Smooth muscle cell (in vitro differentiated cells): ENCODE data around the gene MEGF9. TPM values are rescaled to one million over a fixed set of nuclear protein-coding genes. Genes with fewer than 3 reads are reported as not detected.
A peak's percentile ranks its signal among the peaks of the same experiment; 100 is the strongest.

Source experiments
- DNase-seq: peaks from one replicate; lab custom pipeline; 2025; ENCODE audit not compliant: unreplicated experiment; lab: John Stamatoyannopoulos, UW
- H2AFZ ChIP-seq: fragments of 200-600 bp; sonication (generic); 2 replicates; pipeline ENCODE4 v1.6.0; 2016; ENCODE audit warnings: antibody characterized with exemption, low read depth, mild to moderate bottlenecking
- H3F3A ChIP-seq: fragments of 200-600 bp; sonication (generic); 2 replicates; pipeline ENCODE4 v1.6.0; 2017; ENCODE audit warnings: antibody characterized with exemption, low read depth
- H3K27ac ChIP-seq: fragments of 200-600 bp; sonication (generic); 2 replicates; pipeline ENCODE4 v1.5.1; 2016; ENCODE audit warnings: low read depth, mild to moderate bottlenecking
- H3K27me3 ChIP-seq: fragments of 200-600 bp; sonication (generic); 2 replicates; pipeline ENCODE4 v1.6.1; 2016; ENCODE audit warnings: low read depth, mild to moderate bottlenecking
- H3K36me3 ChIP-seq: fragments of 200-600 bp; sonication (generic); 2 replicates; pipeline ENCODE4 v1.5.1; 2016; ENCODE audit warnings: low read depth
- H3K4me1 ChIP-seq: fragments of 200-600 bp; sonication (generic); 2 replicates; pipeline ENCODE4 v1.5.1; 2016; ENCODE audit warnings: low read depth
- H3K4me2 ChIP-seq: fragments of 200-600 bp; sonication (generic); 2 replicates; pipeline ENCODE4 v1.6.0; 2016; ENCODE audit warnings: mild to moderate bottlenecking
- H3K4me3 ChIP-seq: fragments of 200-600 bp; sonication (generic); 2 replicates; pipeline ENCODE4 v1.5.1; 2016; ENCODE audit warnings: mild to moderate bottlenecking
- H3K79me2 ChIP-seq: fragments of 200-600 bp; sonication (generic); 2 replicates; pipeline ENCODE4 v1.6.0; 2016; ENCODE audit warnings: low read depth, mild to moderate bottlenecking
- H3K9ac ChIP-seq: fragments of 200-600 bp; sonication (generic); 2 replicates; pipeline ENCODE4 v1.6.0; 2016; ENCODE audit warnings: low read depth
- H3K9me3 ChIP-seq: fragments of 200-600 bp; sonication (generic); replicated peaks from 2 replicates; pipeline ENCODE4 v1.5.1; 2016; ENCODE audit warnings: low read depth
- H4K20me1 ChIP-seq: fragments of 200-600 bp; sonication (generic); 2 replicates; pipeline ENCODE4 v1.6.0; 2016; ENCODE audit warnings: low read depth
- CTCF ChIP-seq: fragments of 200-600 bp; sonication (generic); IDR thresholded peaks from 2 replicates; pipeline ENCODE4 v1.5.1; 2017; ENCODE audit warnings: borderline replicate concordance, mild to moderate bottlenecking, antibody characterized with exemption; ENCODE audit not compliant: insufficient read depth, poor library complexity, severe bottlenecking
- WGBS: methylation state at CpG from one replicate; pipeline ENCODE4 v1.1.7; 2016; ENCODE audit warnings: low lambda C conversion rate; 5-methylcytosine and 5-hydroxymethylcytosine counted together
- polyA plus RNA-seq: library from polyadenylated mRNA; unstranded; fragments of >200 nt; fragmentation: Nextera tagmentation; extraction: Ambion mirVana; gene quantifications from 2 replicates; pipeline ENCODE4 v1.2.1, GENCODE V29; 2016
- total RNA-seq: library from RNA; depleted of rRNA; stranded (reverse); fragments of >200 nt; gene quantifications from 2 replicates; pipeline ENCODE4 v1.2.3, GENCODE V29; 2014

The MEGF9 gene
- total and polyA plus RNA-seq, 2 experiments from 2014 or later, result 1.8 to 6.0 TPM

DNA sequence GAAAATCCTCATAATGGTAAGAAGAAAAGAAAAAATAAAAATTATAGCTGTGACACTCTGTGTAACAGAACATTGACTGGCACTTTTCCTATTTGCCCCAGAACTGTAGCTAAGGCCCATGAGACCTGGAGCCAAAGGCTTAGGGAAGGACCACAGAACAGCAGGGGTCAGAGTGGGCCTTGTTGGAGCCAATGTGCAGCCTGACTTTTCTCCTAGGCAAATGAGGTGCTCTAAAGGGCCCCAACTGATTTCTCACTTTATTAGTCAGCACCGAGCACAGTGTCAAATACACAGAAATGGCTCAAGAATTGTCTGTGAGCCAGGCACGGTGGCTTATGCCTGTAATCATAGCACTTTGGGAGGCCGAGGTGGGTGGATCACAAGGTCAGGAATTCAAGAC, 4.0 kb upstream of the MEGF9 start:
- peaks cover 5% of the 10 kb centered on the region for H3K27me3 ChIP-seq
- no peaks in the 10 kb centered on the region for H3K36me3 ChIP-seq
- no peak overlapping the region for H3K9ac ChIP-seq
- WGBS, result 57% methylated on average over 3 of the region's 3 CpGs
- no peak overlapping the region for H3K27ac ChIP-seq
- no peaks in the 10 kb centered on the region for H3K79me2 ChIP-seq
- DNase-seq, result no peak
- H3K4me3 ChIP-seq, result no peak overlapping the region
- H3K4me1 ChIP-seq, result no peaks in the 10 kb centered on the region
- no peaks in the 10 kb centered on the region for H3K9me3 ChIP-seq
- TF ChIP-seq CTCF, result no peak
- no peaks in the 10 kb centered on the region for H3F3A ChIP-seq
- no peak overlapping the region for H3K4me2 ChIP-seq
- no peak overlapping the region for H2AFZ ChIP-seq
- H4K20me1 ChIP-seq, result no peaks in the 10 kb centered on the region

- H3K79me2 ChIP-seq, result no peaks in the 10 kb centered on the region
- H3K9me3 ChIP-seq, result no peaks in the 10 kb centered on the region
- no peak overlapping the region for H3K4me3 ChIP-seq
- no peak for DNase-seq
- no peak for TF ChIP-seq CTCF
- no peak overlapping the region for H3K27ac ChIP-seq
- H3K4me2 ChIP-seq, result no peak overlapping the region
- no peak overlapping the region for H2AFZ ChIP-seq
- WGBS, result 66% methylated on average over 2 of the region's 2 CpGs
- H4K20me1 ChIP-seq, result peaks cover 4% of the 10 kb centered on the region
- no peaks in the 10 kb centered on the region for H3K36me3 ChIP-seq
- no peak overlapping the region for H3K9ac ChIP-seq
- no peaks in the 10 kb centered on the region for H3F3A ChIP-seq
- peaks cover 10% of the 10 kb centered on the region for H3K27me3 ChIP-seq
- peaks cover 7% of the 10 kb centered on the region for H3K4me1 ChIP-seq
Measured at GRCh38 chr9:120717176-120717575, 2.9 kb upstream of the MEGF9 start.

GRCh38 chr9:120716483-120716882, 2.2 kb upstream of the MEGF9 start:
- no peak overlapping the region for H3K27ac ChIP-seq
- no peaks in the 10 kb centered on the region for H3K79me2 ChIP-seq
- 89% methylated on average over 5 of the region's 5 CpGs for whole genome bisulfite sequencing
- H3K9ac ChIP-seq, result no peak overlapping the region
- H4K20me1 ChIP-seq, result peaks cover 4% of the 10 kb centered on the region
- no peaks in the 10 kb centered on the region for H3K9me3 ChIP-seq
- H3K4me3 ChIP-seq, result no peak overlapping the region
- H3K36me3 ChIP-seq, result no peaks in the 10 kb centered on the region
- TF ChIP-seq CTCF, result no peak
- no peaks in the 10 kb centered on the region for H3F3A ChIP-seq
- peaks cover 10% of the 10 kb centered on the region for H3K27me3 ChIP-seq
- no peak overlapping the region for H3K4me2 ChIP-seq
- H2AFZ ChIP-seq, result no peak overlapping the region
- H3K4me1 ChIP-seq, result peaks cover 7% of the 10 kb centered on the region
- DNase-seq, result no peak

GRCh38 chr9:120715389-120715924, 1.2 kb upstream of the MEGF9 start:
- Histone ChIP-seq H3K79me2 (no peaks in the 10 kb centered on the region), H3K9ac (no peak overlapping the region), H3K9me3 (no peaks in the 10 kb centered on the region), H3F3A (no peaks in the 10 kb centered on the region), H4K20me1 (peaks cover 4% of the 10 kb centered on the region), H3K4me1 (peaks cover 7% of the 10 kb centered on the region), H3K27ac (no peak overlapping the region), H3K36me3 (no peaks in the 10 kb centered on the region), H3K27me3 (peaks cover 10% of the 10 kb centered on the region), H3K4me3 (peak overlapping the region; percentile 79), H3K4me2 (peak overlapping the region; percentile 94), H2AFZ (peak overlapping the region; percentile 98)
- TF ChIP-seq CTCF, result no peak
- DNase-seq, result no peak
- WGBS, result 27% methylated on average over 14 of the region's 14 CpGs
